Kidney (tissue), 14 donors: ENCODE data around the gene ARL15. TPM values are rescaled to one million over a fixed set of nuclear protein-coding genes. Genes with fewer than 3 reads are reported as not detected.

Experiments used
- DNase-seq, 5 donors: peaks; one replicate each; pipeline ENCODE4 v3.0.0-alpha.2; 2013 to 2020
- FAIRE-seq: peaks from 2 replicates; lab custom pipeline; 2012; peaks lifted over from hg19 to GRCh38; lab: Jason Lieb, UNC
- H3K27ac ChIP-seq, 2 donors: one replicate each; pipeline ENCODE4 v1.7.0; 2013; ENCODE audit warnings: low read depth in 2 of 2, low read length in 2 of 2, inconsistent platforms in 1 of 2
- H3K27me3 ChIP-seq: one replicate; pipeline ENCODE4 v1.7.1; 2013; ENCODE audit warnings: low read length, inconsistent platforms; ENCODE audit not compliant: control insufficient read depth, insufficient read depth
- H3K36me3 ChIP-seq, 3 donors: one replicate each; pipeline versions ENCODE4 v1.7.0 to v1.7.1; 2013; ENCODE audit warnings: low read length in 3 of 3, control low read depth in 1 of 3, inconsistent platforms in 1 of 3; ENCODE audit not compliant: insufficient read depth in 3 of 3, control insufficient read depth in 2 of 3
- H3K4me1 ChIP-seq, 3 donors: one replicate each; pipeline versions ENCODE4 v1.7.0 to v1.7.1; 2013; ENCODE audit warnings: low read length in 3 of 3, inconsistent platforms in 1 of 3, low read depth in 1 of 3; ENCODE audit not compliant: control insufficient read depth in 2 of 3, insufficient read depth in 2 of 3
- H3K4me3 ChIP-seq, 3 donors: one replicate each; pipeline versions ENCODE4 v1.7.0 to v1.8.1; 2013; ENCODE audit warnings: low read length in 3 of 3, control low read depth in 1 of 3, inconsistent platforms in 1 of 3
- H3K9ac ChIP-seq, 3 donors: one replicate each; pipeline versions ENCODE4 v1.7.0 to v1.7.1; 2013; ENCODE audit warnings: low read length in 3 of 3, control low read depth in 1 of 3, inconsistent platforms in 1 of 3
- H3K9me3 ChIP-seq, 3 donors: one replicate each; pipeline versions ENCODE4 v1.7.0 to v1.7.1; 2013; ENCODE audit warnings: low read length in 3 of 3, control low read depth in 1 of 3, inconsistent platforms in 1 of 3; ENCODE audit not compliant: control insufficient read depth in 2 of 3, insufficient read depth in 1 of 3
- intact Hi-C: fragments of 100-400 bp; cut with DNase I; formaldehyde crosslinking; loops from one replicate; pipeline ENCODE4 v1.11.1; 2022
- polyA plus RNA-seq: library from polyadenylated mRNA; stranded (reverse); fragments of 350-450 nt; fragmentation: Illumina TruSeq; extraction: RNeasy Lipid Tissue Mini Kit (QIAGEN cat#74804); gene quantifications from one replicate; pipeline ENCODE4 v1.2.3, GENCODE V29; 2014; ENCODE audit warnings: low read depth, low replicate concordance; ENCODE audit not compliant: insufficient read depth
- total RNA-seq: library from RNA; stranded (reverse); fragmentation: NEBNext Ultra II Directional; extraction: Animal tissue kit (Norgen Biotek cat#: 25700); gene quantifications from one replicate; pipeline ENCODE4 v1.2.1, GENCODE V29; 2021
- TF ChIP-seq, protein P1 (sequence below): IDR thresholded peaks from 3 replicates; pipeline ENCODE4 v1.5.1; 2012; ENCODE audit warnings: mild to moderate bottlenecking, moderate library complexity, borderline replicate concordance; ENCODE audit not compliant: insufficient read depth; ENCODE audit errors: extremely low read depth
- donor health status: control.
- donor health status: control.
- donor health status: control.
- donor health status: control.
- donor health status: control.
- donor health status: DM: yes; HTN: yes; CAD: no.
- donor health status: Normal renal cell carcinoma (clear cell type).

Gene ARL15
- total and polyA plus RNA-seq, 2 donors from 2014 or later, result 21.1 to 36.6 TPM

DNA sequence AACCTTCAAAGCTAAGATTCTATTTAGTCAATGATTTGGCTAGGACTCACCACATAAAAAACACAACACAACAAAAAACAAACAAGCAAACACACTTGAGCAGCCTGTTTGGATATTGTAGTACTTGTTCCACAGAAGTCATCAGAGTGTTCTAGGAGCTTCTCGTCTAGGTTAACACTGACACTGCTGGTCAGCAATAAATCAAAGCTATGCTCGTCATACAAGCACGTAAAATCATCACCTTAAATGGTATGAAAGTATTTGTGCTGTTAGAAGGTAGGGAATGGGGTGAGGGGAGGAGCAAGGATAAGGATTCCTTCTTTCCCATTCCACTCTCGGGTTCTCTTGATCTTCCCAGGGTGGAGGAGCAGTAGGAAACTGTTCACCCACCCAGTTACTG is 88.0 kb downstream of the ARL15 start:
- FAIRE-seq (no peak), DNase-seq (no peak)
- H3K4me1 ChIP-seq, result no peaks in the 10 kb centered on the region
- no peaks in the 10 kb centered on the region for H3K9me3 ChIP-seq
- TF ChIP-seq, protein P1, sequence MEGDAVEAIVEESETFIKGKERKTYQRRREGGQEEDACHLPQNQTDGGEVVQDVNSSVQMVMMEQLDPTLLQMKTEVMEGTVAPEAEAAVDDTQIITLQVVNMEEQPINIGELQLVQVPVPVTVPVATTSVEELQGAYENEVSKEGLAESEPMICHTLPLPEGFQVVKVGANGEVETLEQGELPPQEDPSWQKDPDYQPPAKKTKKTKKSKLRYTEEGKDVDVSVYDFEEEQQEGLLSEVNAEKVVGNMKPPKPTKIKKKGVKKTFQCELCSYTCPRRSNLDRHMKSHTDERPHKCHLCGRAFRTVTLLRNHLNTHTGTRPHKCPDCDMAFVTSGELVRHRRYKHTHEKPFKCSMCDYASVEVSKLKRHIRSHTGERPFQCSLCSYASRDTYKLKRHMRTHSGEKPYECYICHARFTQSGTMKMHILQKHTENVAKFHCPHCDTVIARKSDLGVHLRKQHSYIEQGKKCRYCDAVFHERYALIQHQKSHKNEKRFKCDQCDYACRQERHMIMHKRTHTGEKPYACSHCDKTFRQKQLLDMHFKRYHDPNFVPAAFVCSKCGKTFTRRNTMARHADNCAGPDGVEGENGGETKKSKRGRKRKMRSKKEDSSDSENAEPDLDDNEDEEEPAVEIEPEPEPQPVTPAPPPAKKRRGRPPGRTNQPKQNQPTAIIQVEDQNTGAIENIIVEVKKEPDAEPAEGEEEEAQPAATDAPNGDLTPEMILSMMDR, result no peak
- no peak overlapping the region for H3K9ac ChIP-seq
- no peaks in the 10 kb centered on the region for H3K27me3 ChIP-seq
- no peak overlapping the region for H3K4me3 ChIP-seq
- intact Hi-C loops, result loop anchor here (5.0 kb wide), 1 partner anchor 745 kb away; no protein-coding TSS in a partner anchor
- no peaks in the 10 kb centered on the region for H3K36me3 ChIP-seq
- no peak overlapping the region for H3K27ac ChIP-seq

- DNase-seq, result no peak
- no peaks in the 10 kb centered on the region for H3K36me3 ChIP-seq
- H3K27ac ChIP-seq, result no peak overlapping the region
- intact Hi-C loops, result loop anchor here (5.0 kb wide), 1 partner anchor 744 kb away; no protein-coding TSS in a partner anchor
- FAIRE-seq, result no peak
- H3K9me3 ChIP-seq, result no peaks in the 10 kb centered on the region
- no peaks in the 10 kb centered on the region for H3K27me3 ChIP-seq
- H3K4me3 ChIP-seq, result no peak overlapping the region
- H3K9ac ChIP-seq, result no peak overlapping the region
- TF ChIP-seq, protein P1, result no peak
- no peaks in the 10 kb centered on the region for H3K4me1 ChIP-seq
Observed at GRCh38 chr5:54221135-54221534, 89.2 kb downstream of the ARL15 start.

- Histone ChIP-seq H3K27ac (no peak overlapping the region), H3K4me1 (no peaks in the 10 kb centered on the region), H3K9ac (no peak overlapping the region), H3K36me3 (no peaks in the 10 kb centered on the region), H3K9me3 (no peaks in the 10 kb centered on the region), H3K27me3 (no peaks in the 10 kb centered on the region), H3K4me3 (no peak overlapping the region)
- DNase-seq (peak in 1 of 5 donors; percentile 32), FAIRE-seq (no peak)
- intact Hi-C loops, result loop anchor here (5.0 kb wide), 1 partner anchor 743 kb away; no protein-coding TSS in a partner anchor
- TF ChIP-seq, protein P1, result no peak
Observed at GRCh38 chr5:54220230-54221040, 89.9 kb downstream of the ARL15 start.
